Measurements from ENCODE around the gene ZFPL1.

DNA sequence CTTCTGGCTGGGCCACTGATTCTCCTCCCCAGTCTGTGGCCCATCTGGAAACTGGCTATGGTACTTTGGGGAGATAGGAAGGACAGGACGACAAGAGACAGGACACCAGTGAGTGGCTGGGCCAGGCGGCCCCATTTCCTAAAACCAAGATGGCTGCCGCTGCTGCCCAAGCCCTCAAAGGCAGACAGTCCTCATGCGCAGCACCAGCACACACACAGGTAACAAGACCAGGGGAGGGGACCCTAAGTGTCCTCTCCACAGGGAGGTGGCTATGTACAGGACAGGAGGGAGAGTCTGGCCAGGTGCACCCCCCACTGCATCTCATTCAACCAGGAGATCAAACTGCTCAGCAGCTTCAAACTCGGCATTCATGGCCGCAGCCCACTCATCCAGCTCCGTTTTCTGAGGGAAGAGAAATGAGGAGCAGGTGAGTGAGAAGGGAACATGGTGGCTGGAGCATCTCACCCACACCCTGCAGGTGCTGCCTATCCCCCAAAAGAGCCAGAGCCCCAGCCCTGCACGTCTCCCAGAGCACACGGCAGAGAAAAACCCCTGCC is 5.2 kb upstream of the ZFPL1 start:
- TF ChIP-seq, protein P1, sequence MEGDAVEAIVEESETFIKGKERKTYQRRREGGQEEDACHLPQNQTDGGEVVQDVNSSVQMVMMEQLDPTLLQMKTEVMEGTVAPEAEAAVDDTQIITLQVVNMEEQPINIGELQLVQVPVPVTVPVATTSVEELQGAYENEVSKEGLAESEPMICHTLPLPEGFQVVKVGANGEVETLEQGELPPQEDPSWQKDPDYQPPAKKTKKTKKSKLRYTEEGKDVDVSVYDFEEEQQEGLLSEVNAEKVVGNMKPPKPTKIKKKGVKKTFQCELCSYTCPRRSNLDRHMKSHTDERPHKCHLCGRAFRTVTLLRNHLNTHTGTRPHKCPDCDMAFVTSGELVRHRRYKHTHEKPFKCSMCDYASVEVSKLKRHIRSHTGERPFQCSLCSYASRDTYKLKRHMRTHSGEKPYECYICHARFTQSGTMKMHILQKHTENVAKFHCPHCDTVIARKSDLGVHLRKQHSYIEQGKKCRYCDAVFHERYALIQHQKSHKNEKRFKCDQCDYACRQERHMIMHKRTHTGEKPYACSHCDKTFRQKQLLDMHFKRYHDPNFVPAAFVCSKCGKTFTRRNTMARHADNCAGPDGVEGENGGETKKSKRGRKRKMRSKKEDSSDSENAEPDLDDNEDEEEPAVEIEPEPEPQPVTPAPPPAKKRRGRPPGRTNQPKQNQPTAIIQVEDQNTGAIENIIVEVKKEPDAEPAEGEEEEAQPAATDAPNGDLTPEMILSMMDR (IDR thresholded peaks at IDR 0.05): no peak
- TF ChIP-seq POLR2A (IDR thresholded peaks at IDR 0.05): no peak
